ENCODE measurements around the gene CSN2. TPM values are rescaled to one million over a fixed set of nuclear protein-coding genes. Genes with fewer than 3 reads are reported as not detected.
"Not testable (repeated sequence)": the region's sequence is repeated elsewhere in the genome, so short reads cannot be mapped to it uniquely, and the experiment has no call there.

The CSN2 gene
- total RNA-seq, 2 donors from 2014 or later, result not detected

GRCh38 chr4:69951602-69952001, 13.9 kb downstream of the CSN2 start:
- Mint-ChIP-seq H3K27me3 (no peaks in the 10 kb centered on the region), H3K27ac (no peak overlapping the region), H3K4me1 (no peaks in the 10 kb centered on the region), H3K36me3 (ENCODE audit: low read depth) (no peaks in the 10 kb centered on the region), H3K4me3 (no peak overlapping the region)
- ATAC-seq (no peak), DNase-seq (no peak)
- H3K9me3 ChIP-seq (ENCODE audit: control insufficient read depth, low read length, poor library complexity, severe bottlenecking), result no peaks in the 10 kb centered on the region

GRCh38 chr4:69936566-69936965, 29.0 kb downstream of the CSN2 start:
- Mint-ChIP-seq H3K4me1 (no peaks in the 10 kb centered on the region), H3K27ac (no peak overlapping the region)
- ATAC-seq, result no peak

GRCh38 chr4:69934150-69934549, 31.4 kb downstream of the CSN2 start:
- DNase-seq (no peak), ATAC-seq (no peak)
- Mint-ChIP-seq H3K36me3 (ENCODE audit: low read depth) (no peaks in the 10 kb centered on the region), H3K27me3 (no peaks in the 10 kb centered on the region), H3K4me1 (no peaks in the 10 kb centered on the region), H3K4me3 (no peak overlapping the region), H3K27ac (no peak overlapping the region)
- H3K9me3 ChIP-seq (ENCODE audit: control insufficient read depth, low read length, poor library complexity, severe bottlenecking), result no peaks in the 10 kb centered on the region

More at GRCh38 chr4:69936566-69936965, 29.0 kb downstream of the CSN2 start:
- H3K9me3 ChIP-seq (ENCODE audit: control insufficient read depth, low read length, poor library complexity, severe bottlenecking), result no peaks in the 10 kb centered on the region
- Mint-ChIP-seq H3K36me3 (ENCODE audit: low read depth) (no peaks in the 10 kb centered on the region), H3K27me3 (no peaks in the 10 kb centered on the region), H3K4me3 (no peak overlapping the region)
- DNase-seq, result no peak

- Mint-ChIP-seq H3K27me3 (no peaks in the 10 kb centered on the region), H3K4me1 (no peaks in the 10 kb centered on the region), H3K4me3 (no peak within 1 kb of the TSS), H3K27ac (no peak within 1 kb of the TSS), H3K36me3 (ENCODE audit: low read depth) (no peaks in the 10 kb centered on the region)
- DNase-seq (no peak), ATAC-seq (no peak)
- no peaks in the 10 kb centered on the region for H3K9me3 ChIP-seq (ENCODE audit: control insufficient read depth, low read length, poor library complexity, severe bottlenecking)
Measured at GRCh38 chr4:69930768-69931167, 34.8 kb downstream of the CSN2 start, which contains the start of gene CSN1S1. CSN1S1 (plus strand) TSS chr4:69931068; CDS start chr4:69932556, 1,488 bp downstream.

- not testable (repeated sequence) for H3K9me3 ChIP-seq (ENCODE audit: control insufficient read depth, low read length, poor library complexity, severe bottlenecking); H3K27ac Mint-ChIP-seq; DNase-seq; H3K27me3 Mint-ChIP-seq; H3K36me3 Mint-ChIP-seq (ENCODE audit: low read depth); H3K4me1 Mint-ChIP-seq; H3K4me3 Mint-ChIP-seq; ATAC-seq
Measured at GRCh38 chr4:69923782-69924410, 41.6 kb downstream of the CSN2 start.

- H3K9me3 ChIP-seq (ENCODE audit: control insufficient read depth, low read length, poor library complexity, severe bottlenecking), result no peaks in the 10 kb centered on the region
- Mint-ChIP-seq H3K36me3 (ENCODE audit: low read depth) (no peaks in the 10 kb centered on the region), H3K27me3 (no peaks in the 10 kb centered on the region), H3K4me3 (no peak overlapping the region), H3K27ac (no peak overlapping the region), H3K4me1 (peaks cover 2% of the 10 kb centered on the region)
- ATAC-seq (no peak), DNase-seq (no peak)
Measured at GRCh38 chr4:69920874-69921273, 44.7 kb downstream of the CSN2 start.

- Mint-ChIP-seq H3K4me3 (no peak overlapping the region), H3K27ac (no peak overlapping the region), H3K27me3 (no peaks in the 10 kb centered on the region)
Measured at GRCh38 chr4:69910016-69910782, 55.3 kb downstream of the CSN2 start.

GRCh38 chr4:69909195-69909594, 56.3 kb downstream of the CSN2 start:
- no peaks in the 10 kb centered on the region for H3K9me3 ChIP-seq (ENCODE audit: control insufficient read depth, low read length, poor library complexity, severe bottlenecking)
- Mint-ChIP-seq H3K27me3 (no peaks in the 10 kb centered on the region), H3K4me3 (no peak overlapping the region), H3K36me3 (ENCODE audit: low read depth) (no peaks in the 10 kb centered on the region), H3K27ac (no peak overlapping the region), H3K4me1 (no peaks in the 10 kb centered on the region)
- no peak for ATAC-seq
- DNase-seq, result no peak

More at GRCh38 chr4:69910016-69910782, 55.3 kb downstream of the CSN2 start:
- ATAC-seq (no peak), DNase-seq (no peak)
- no peaks in the 10 kb centered on the region for H3K36me3 Mint-ChIP-seq (ENCODE audit: low read depth)
- no peaks in the 10 kb centered on the region for H3K9me3 ChIP-seq (ENCODE audit: control insufficient read depth, low read length, poor library complexity, severe bottlenecking)
- H3K4me1 Mint-ChIP-seq, result no peaks in the 10 kb centered on the region

- no peak for DNase-seq
- no peaks in the 10 kb centered on the region for H3K9me3 ChIP-seq (ENCODE audit: control insufficient read depth, low read length, poor library complexity, severe bottlenecking)
- Mint-ChIP-seq H3K36me3 (ENCODE audit: low read depth) (no peaks in the 10 kb centered on the region), H3K4me1 (no peaks in the 10 kb centered on the region), H3K27me3 (no peaks in the 10 kb centered on the region), H3K27ac (no peak overlapping the region), H3K4me3 (no peak overlapping the region)
- ATAC-seq, result no peak
Measured at GRCh38 chr4:69907151-69907550, 58.4 kb downstream of the CSN2 start.

Other genes with a start within 250 kb of the CSN2 start
- gene SULT1B1, start 205.1 kb downstream of the CSN2 start, total RNA-seq, result 1 to 10 TPM; 4.3 to 6.3 TPM
- gene SULT1E1, start 105.6 kb downstream of the CSN2 start, total RNA-seq, result not detected
- not detected for gene CSN1S1, start 34.7 kb downstream of the CSN2 start, total RNA-seq
- not detected for gene STATH, start 30.2 kb upstream of the CSN2 start, total RNA-seq
- gene HTN3, start 62.7 kb upstream of the CSN2 start, total RNA-seq, result not detected
- gene HTN1, start 84.7 kb upstream of the CSN2 start, total RNA-seq, result not detected
- not detected for gene PRR27, start 188.5 kb upstream of the CSN2 start, total RNA-seq
- not detected for gene ODAM, start 230.0 kb upstream of the CSN2 start, total RNA-seq